HepG2 (cell line): ENCODE measurements around the gene BACH2. TPM values are rescaled to one million over a fixed set of nuclear protein-coding genes. Genes with fewer than 3 reads are reported as not detected.

Experiments
- ATAC-seq: fragments of 200-7000 bp; cut with Tn5 transposase; 3 replicates; pipeline ENCODE4 v1.9.1; 2020; ENCODE audit warnings: mild to moderate bottlenecking, moderate library complexity
- BruUV-seq: library from RNA; stranded (reverse); fragments of 400-500 nt; replicated peaks from 2 replicates; lab custom pipeline; 2021; lab: Mats Ljungman, UMichigan
- CTCF ChIA-PET: fragments of 300-600 bp; formaldehyde crosslinking; extraction: SDS; loops from one replicate; lab custom pipeline; 2021; ENCODE audit warnings: low total read pairs, inconsistent platforms, low intra/inter-chr PET ratio; lab: Yijun Ruan, JAX
- POLR2A ChIA-PET: fragments of 350-600 bp; sonication (Branson Sonifier 250); formaldehyde crosslinking; loops from one replicate; lab custom pipeline; 2020; ENCODE audit warnings: antibody characterized with exemption, inconsistent platforms; lab: Yijun Ruan, JAX
- DNase-seq: peaks from one replicate; pipeline ENCODE4 v3.0.0-alpha.2; 2015; ENCODE audit warnings: low spot score
- FAIRE-seq: peaks from 3 replicates; lab custom pipeline; 2011; peaks lifted over from hg19 to GRCh38; lab: Jason Lieb, UNC
- H2AFZ ChIP-seq: one replicate; pipeline ENCODE4 v1.6.1; 2011; ENCODE audit warnings: low read length, inconsistent platforms
- H3K27ac ChIP-seq: fragments of 300-600 bp; 3 replicates; pipeline ENCODE4 v1.8.0; 2011; ENCODE audit warnings: mixed run types, mild to moderate bottlenecking, mixed read lengths, low read length, inconsistent platforms; ENCODE audit not compliant: insufficient read depth; ENCODE audit errors: extremely low read length
- H3K27me3 ChIP-seq, 2 experiments: fragments of 200-600 bp in 1 of 2; 2 replicates in 1 of 2; 3 replicates in 1 of 2; pipeline versions ENCODE4 v1.6.0 to v1.8.0; 2011; ENCODE audit warnings: low read length in 2 of 2, mild to moderate bottlenecking in 2 of 2, moderate library complexity in 2 of 2, inconsistent platforms in 1 of 2; ENCODE audit not compliant: insufficient read depth in 2 of 2, control insufficient read depth in 1 of 2
- H3K36me3 ChIP-seq, 2 experiments: fragments of 200-600 bp in 1 of 2; replicated peaks in 1 of 2; 2 replicates in 1 of 2; 3 replicates in 1 of 2; pipeline versions ENCODE4 v1.5.1 to v1.8.0; 2011; ENCODE audit warnings: low read length in 2 of 2, inconsistent platforms in 1 of 2; ENCODE audit not compliant: insufficient read depth in 2 of 2, control insufficient read depth in 1 of 2
- H3K4me1 ChIP-seq: 2 replicates; pipeline ENCODE4 v1.5.1; 2012; ENCODE audit warnings: low read length, inconsistent platforms; ENCODE audit not compliant: insufficient read depth
- H3K4me2 ChIP-seq: 2 replicates; pipeline ENCODE4 v1.6.0; 2011; ENCODE audit warnings: low read depth, low read length, inconsistent platforms
- H3K4me3 ChIP-seq, 3 experiments: fragments of 200-600 bp in 1 of 3; sonication (generic), shearing (Covaris generic) in 1 of 3; replicated peaks in 1 of 3; 2 replicates each; pipeline ENCODE4 v1.5.1; 2011 to 2016; ENCODE audit warnings: low read length in 3 of 3, inconsistent platforms in 2 of 3, low read depth in 2 of 3, mild to moderate bottlenecking in 2 of 3, control low read depth in 1 of 3, mixed read lengths in 1 of 3; ENCODE audit not compliant: insufficient read depth in 1 of 3
- H3K79me2 ChIP-seq: one replicate; pipeline ENCODE4 v1.6.1; 2011; ENCODE audit warnings: low read length, inconsistent platforms; ENCODE audit not compliant: insufficient read depth
- H3K9ac ChIP-seq: 2 replicates; pipeline ENCODE4 v1.6.0; 2011; ENCODE audit warnings: mild to moderate bottlenecking, low read depth, low read length, inconsistent platforms; ENCODE audit not compliant: insufficient read depth
- H3K9me3 ChIP-seq: 2 replicates; pipeline ENCODE4 v1.5.1; 2012; ENCODE audit warnings: mild to moderate bottlenecking, low read length
- H4K20me1 ChIP-seq: 2 replicates; pipeline ENCODE4 v1.6.0; 2011; ENCODE audit warnings: inconsistent platforms, mild to moderate bottlenecking, low read length, moderate library complexity; ENCODE audit not compliant: insufficient read depth
- ETV6 ChIP-seq: sonication (generic); formaldehyde crosslinking; conservative IDR thresholded peaks from 2 replicates; pipeline ENCODE4 v1.4.0; 2020; ENCODE audit warnings: missing genetic modification reagents
- HDAC1 ChIP-seq: sonication (generic); formaldehyde crosslinking; IDR thresholded peaks from 2 replicates; pipeline ENCODE4 v1.5.1; 2020; ENCODE audit warnings: mild to moderate bottlenecking, missing genetic modification reagents
- PLRG1 ChIP-seq: fragments of 450-650 bp; conservative IDR thresholded peaks from 2 replicates; pipeline ENCODE4 v1.6.1; 2016
- ZBTB3 ChIP-seq: sonication (generic); formaldehyde crosslinking; IDR thresholded peaks from 2 replicates; pipeline ENCODE4 v1.4.0; 2020; ENCODE audit warnings: low read depth, mild to moderate bottlenecking, moderate library complexity, missing genetic modification reagents, borderline replicate concordance
- ZNF274 ChIP-seq: sonication (generic); formaldehyde crosslinking; IDR thresholded peaks from 2 replicates; pipeline ENCODE4 v1.5.1; 2020; ENCODE audit warnings: mild to moderate bottlenecking, missing genetic modification reagents
- WGBS: methylation state at CpG from one replicate; pipeline ENCODE4 v1.1.6; 2017; ENCODE audit warnings: low lambda C conversion rate; 5-methylcytosine and 5-hydroxymethylcytosine counted together
- in situ Hi-C: cut with HindIII; loops from 2 replicates; pipeline ENCODE4 v1.10.0; 2017; ENCODE audit warnings: low pct_unique_long_range_greater_than_20kb; ENCODE audit not compliant: extremely low pct_ligation_motif_present
- intact Hi-C: fragments of 100-400 bp; cut with micrococcal nuclease; formaldehyde crosslinking; loops from one replicate; pipeline ENCODE4 v1.10.0; 2022; ENCODE audit not compliant: unreplicated experiment
- polyA plus RNA-seq, 8 experiments: library from polyadenylated mRNA; depleted of rRNA in 3 of 8; stranded (reverse) in 7 of 8; unstranded in 1 of 8; fragments of >200 nt; fragmentation: Illumina TruSeq in 4 of 8; extraction: Trizol in 4 of 8; gene quantifications; 2 replicates each; pipeline versions ENCODE4 v1.2.1 to v1.2.3, GENCODE V29; 2011 to 2016; ENCODE audit warnings: low read depth in 4 of 8, missing spikeins in 1 of 8, mixed read lengths in 1 of 8; ENCODE audit not compliant: insufficient read depth in 1 of 8
- total RNA-seq, 5 experiments: library from RNA; depleted of rRNA; stranded (reverse); fragments of >200 nt; fragmentation: Illumina TruSeq; extraction: Trizol; gene quantifications; 2 replicates each; pipeline ENCODE4 v1.2.3, GENCODE V29; 2016; ENCODE audit warnings: low read depth in 1 of 5
- TF ChIP-seq, protein P1 (sequence below): sonication (generic); formaldehyde crosslinking; IDR thresholded peaks from 2 replicates; pipeline ENCODE4 v1.5.0; 2020; ENCODE audit warnings: mild to moderate bottlenecking, missing genetic modification reagents

Gene BACH2
- total and polyA plus RNA-seq, 2 of the 13 experiments (the other 11 are each of a cell fraction or from before 2014, with no cell fraction given) = 0.01 TPM; not detected in 1

DNA sequence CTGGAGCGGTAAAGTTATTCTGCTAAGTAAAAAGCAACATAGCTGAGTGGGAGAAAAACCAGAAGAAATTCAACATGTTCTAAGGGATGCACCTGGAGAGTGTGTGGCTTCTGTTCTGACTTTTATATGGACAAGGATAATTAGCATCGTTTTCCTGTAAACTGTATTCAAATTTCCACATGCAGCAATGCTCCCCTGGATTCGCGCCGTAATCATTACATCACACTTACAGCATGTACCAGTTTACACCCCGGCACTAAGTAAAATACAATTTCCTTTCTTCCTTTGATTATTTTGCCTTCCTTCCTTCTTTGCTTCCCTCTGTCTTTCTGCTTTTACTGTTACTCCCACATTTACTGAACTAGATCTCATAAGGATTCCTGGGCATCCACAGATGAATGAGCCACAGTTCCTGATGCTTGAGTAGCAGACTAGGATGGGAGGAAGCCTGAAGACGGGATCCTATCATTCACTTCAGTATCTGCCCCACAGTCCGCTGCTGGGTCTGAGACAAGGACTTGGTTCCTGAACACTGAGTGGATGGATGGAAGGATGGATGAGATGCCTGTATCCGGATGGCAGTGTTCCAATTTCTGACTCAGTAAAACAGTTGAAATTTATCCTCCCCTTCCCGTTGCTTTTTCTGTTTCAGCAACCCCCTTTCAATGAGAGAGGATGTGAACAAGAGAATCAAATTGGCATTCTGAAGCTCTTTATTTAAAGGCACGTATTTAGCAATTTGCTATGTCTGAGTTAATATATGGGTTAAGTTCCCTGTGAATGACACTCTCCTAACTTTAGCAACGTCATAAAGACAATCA is 227.7 kb downstream of the BACH2 start:
- no peaks in the 10 kb centered on the region for H3K9me3 ChIP-seq
- BruUV-seq = no TSS peak
- WGBS = 5% methylated on average over 12 of the region's 12 CpGs
- ChIA-PET POLR2A (no interaction called here), CTCF (no interaction called here)
- no peaks in the 10 kb centered on the region for H4K20me1 ChIP-seq
- no peak for TF ChIP-seq ZBTB3
- TF ChIP-seq ETV6 = no peak
- TF ChIP-seq, protein P1, sequence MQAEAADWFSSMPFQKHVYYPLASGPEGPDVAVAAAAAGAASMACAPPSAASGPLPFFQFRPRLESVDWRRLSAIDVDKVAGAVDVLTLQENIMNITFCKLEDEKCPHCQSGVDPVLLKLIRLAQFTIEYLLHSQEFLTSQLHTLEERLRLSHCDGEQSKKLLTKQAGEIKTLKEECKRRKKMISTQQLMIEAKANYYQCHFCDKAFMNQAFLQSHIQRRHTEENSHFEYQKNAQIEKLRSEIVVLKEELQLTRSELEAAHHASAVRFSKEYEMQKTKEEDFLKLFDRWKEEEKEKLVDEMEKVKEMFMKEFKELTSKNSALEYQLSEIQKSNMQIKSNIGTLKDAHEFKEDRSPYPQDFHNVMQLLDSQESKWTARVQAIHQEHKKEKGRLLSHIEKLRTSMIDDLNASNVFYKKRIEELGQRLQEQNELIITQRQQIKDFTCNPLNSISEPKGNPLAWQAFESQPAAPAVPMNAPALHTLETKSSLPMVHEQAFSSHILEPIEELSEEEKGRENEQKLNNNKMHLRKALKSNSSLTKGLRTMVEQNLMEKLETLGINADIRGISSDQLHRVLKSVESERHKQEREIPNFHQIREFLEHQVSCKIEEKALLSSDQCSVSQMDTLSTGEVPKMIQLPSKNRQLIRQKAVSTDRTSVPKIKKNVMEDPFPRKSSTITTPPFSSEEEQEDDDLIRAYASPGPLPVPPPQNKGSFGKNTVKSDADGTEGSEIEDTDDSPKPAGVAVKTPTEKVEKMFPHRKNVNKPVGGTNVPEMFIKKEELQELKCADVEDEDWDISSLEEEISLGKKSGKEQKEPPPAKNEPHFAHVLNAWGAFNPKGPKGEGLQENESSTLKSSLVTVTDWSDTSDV (CRISPR knock-in tag) = no peak
- no peak for TF ChIP-seq PLRG1
- no peak for TF ChIP-seq ZNF274 (CRISPR knock-in tag)
- no peak for TF ChIP-seq HDAC1 (CRISPR knock-in tag)
- intact Hi-C loops = no loop called here
- no peak overlapping the region for H3K9ac ChIP-seq
- no peaks in the 10 kb centered on the region for H3K4me1 ChIP-seq
- H3K36me3 ChIP-seq = no peaks in the 10 kb centered on the region
- H3K27ac ChIP-seq = no peak overlapping the region
- no peak overlapping the region for H2AFZ ChIP-seq
- no peaks in the 10 kb centered on the region for H3K79me2 ChIP-seq
- in situ Hi-C loops = no loop called here
- H3K4me2 ChIP-seq = no peak overlapping the region
- H3K4me3 ChIP-seq = no peak overlapping the region
- peaks cover 0 to 17% of the 10 kb centered on the region in 2 experiments; a peak in 2 of 5 replicates for H3K27me3 ChIP-seq
- FAIRE-seq (no peak), DNase-seq (no peak), ATAC-seq (no peak)
